HG03280 (cell line): ENCODE measurements around the gene ADIRF.
"Not testable (repeated sequence)": the region's sequence is repeated elsewhere in the genome, so short reads cannot be mapped to it uniquely, and the experiment has no call there.

Experiments
- ATAC-seq: cut with Tn5 transposase; IDR thresholded peaks from one replicate; pipeline ENCODE4 v1.9.1; 2021; ENCODE audit warnings: mild to moderate bottlenecking, moderate library complexity; ENCODE audit not compliant: unreplicated experiment

The ADIRF gene

GRCh38 chr10:87019504-87019903 lies 51.2 kb downstream of the ADIRF start:
- ATAC-seq: not testable (repeated sequence)

- ATAC-seq: not testable (repeated sequence)
These were observed 51.8 kb downstream of the ADIRF start, which contains the start of gene FAM25A for GRCh38 chr10:87020056-87020455. FAM25A (plus strand) TSS chr10:87020294; CDS start chr10:87020325, 31 bp downstream.
